Liver (tissue), 9 donors: ENCODE data around the gene PCYOX1L. TPM values are rescaled to one million over a fixed set of nuclear protein-coding genes. Genes with fewer than 3 reads are reported as not detected.

Experiments used
- DNase-seq: peaks from one replicate; pipeline ENCODE4 v3.0.0-alpha.2; 2017; ENCODE audit warnings: low spot score
- H3K27ac ChIP-seq, 2 donors: one replicate each; pipeline ENCODE4 v1.7.0; 2013; ENCODE audit warnings: inconsistent platforms in 2 of 2, low read length in 2 of 2, control low read depth in 1 of 2, low read depth in 1 of 2, mild to moderate bottlenecking in 1 of 2
- H3K27me3 ChIP-seq, 4 donors: one replicate each; pipeline versions ENCODE4 v1.6.1 to v1.7.0; 2013; ENCODE audit warnings: low read length in 3 of 4, inconsistent platforms in 1 of 4, mild to moderate bottlenecking in 1 of 4, moderate library complexity in 1 of 4; ENCODE audit not compliant: control insufficient read depth in 4 of 4, insufficient read depth in 4 of 4
- H3K36me3 ChIP-seq, 4 donors: one replicate each; pipeline versions ENCODE4 v1.6.1 to v1.7.0; 2013; ENCODE audit warnings: low read length in 3 of 4, mild to moderate bottlenecking in 3 of 4, low read depth in 1 of 4, moderate library complexity in 1 of 4; ENCODE audit not compliant: control insufficient read depth in 4 of 4, insufficient read depth in 3 of 4
- H3K4me1 ChIP-seq, 4 donors: one replicate each; pipeline versions ENCODE4 v1.6.1 to v1.7.0; 2013; ENCODE audit warnings: low read length in 3 of 4, mild to moderate bottlenecking in 3 of 4, moderate library complexity in 1 of 4; ENCODE audit not compliant: control insufficient read depth in 4 of 4, insufficient read depth in 4 of 4
- H3K4me3 ChIP-seq, 3 donors: one replicate each; pipeline versions ENCODE4 v1.6.1 to v1.7.0; 2013; ENCODE audit warnings: low read length in 3 of 3, control low read depth in 1 of 3, low read depth in 1 of 3, mild to moderate bottlenecking in 1 of 3
- H3K9ac ChIP-seq, 2 donors: one replicate each; pipeline ENCODE4 v1.7.0; 2013; ENCODE audit warnings: low read length in 2 of 2, mild to moderate bottlenecking in 2 of 2, moderate library complexity in 2 of 2, control low read depth in 1 of 2, low read depth in 1 of 2
- H3K9me3 ChIP-seq, 4 donors: one replicate each; pipeline versions ENCODE4 v1.6.1 to v1.7.0; 2013; ENCODE audit warnings: low read length in 3 of 4; ENCODE audit not compliant: control insufficient read depth in 4 of 4
- EGR1 ChIP-seq, 2 donors: IDR thresholded peaks; 2 replicates each; pipeline ENCODE4 v1.6.1; 2016 to 2018; ENCODE audit warnings: antibody characterized with exemption in 2 of 2, low read depth in 2 of 2
- FOXA1 ChIP-seq: IDR thresholded peaks from 2 replicates; pipeline ENCODE4 v1.6.1; 2016; ENCODE audit warnings: antibody characterized with exemption
- FOXA2 ChIP-seq: IDR thresholded peaks from 2 replicates; pipeline ENCODE4 v1.6.1; 2016; ENCODE audit warnings: antibody characterized with exemption
- GABPA ChIP-seq, 2 donors: IDR thresholded peaks in 1 of 2; conservative IDR thresholded peaks in 1 of 2; 2 replicates each; pipeline ENCODE4 v1.6.1; 2016; ENCODE audit warnings: antibody characterized with exemption in 2 of 2, mild to moderate bottlenecking in 1 of 2, moderate library complexity in 1 of 2
- HNF4A ChIP-seq, 2 donors: conservative IDR thresholded peaks; 2 replicates each; pipeline ENCODE4 v1.6.1; 2016; ENCODE audit warnings: antibody characterized with exemption in 2 of 2, mild to moderate bottlenecking in 2 of 2
- HNF4G ChIP-seq: IDR thresholded peaks from 2 replicates; pipeline ENCODE4 v1.6.1; 2016; ENCODE audit warnings: antibody characterized with exemption
- JUND ChIP-seq, 2 donors: IDR thresholded peaks; 2 replicates each; pipeline ENCODE4 v1.6.1; 2016; ENCODE audit warnings: antibody characterized with exemption in 2 of 2
- NR2F2 ChIP-seq: IDR thresholded peaks from 2 replicates; pipeline ENCODE4 v1.6.1; 2016; ENCODE audit warnings: antibody characterized with exemption
- RAD21 ChIP-seq, 2 donors: IDR thresholded peaks; 2 replicates each; pipeline ENCODE4 v1.6.1; 2016; ENCODE audit warnings: antibody characterized with exemption in 2 of 2, mild to moderate bottlenecking in 2 of 2
- RXRA ChIP-seq, 2 donors: IDR thresholded peaks; 2 replicates each; pipeline ENCODE4 v1.6.1; 2017 to 2018; ENCODE audit warnings: antibody characterized with exemption in 2 of 2, mild to moderate bottlenecking in 1 of 2
- SP1 ChIP-seq: IDR thresholded peaks from 2 replicates; pipeline ENCODE4 v1.6.1; 2018; ENCODE audit warnings: antibody characterized with exemption, mild to moderate bottlenecking
- TAF1 ChIP-seq: conservative IDR thresholded peaks from 2 replicates; pipeline ENCODE4 v1.6.1; 2016; ENCODE audit warnings: antibody characterized with exemption, mild to moderate bottlenecking
- YY1 ChIP-seq: IDR thresholded peaks from 2 replicates; pipeline ENCODE4 v1.6.1; 2016; ENCODE audit warnings: antibody characterized with exemption, mild to moderate bottlenecking
- WGBS: extraction: QIAGEN DNeasy Blood & Tissue Kit; methylation state at CpG from one replicate; pipeline ENCODE4 v1.1.7; 2013; 5-methylcytosine and 5-hydroxymethylcytosine counted together
- polyA plus RNA-seq, 2 donors: library from polyadenylated mRNA; stranded (reverse) in 1 of 2; unstranded in 1 of 2; fragments of 200-250 nt in 1 of 2; fragments of >200 nt in 1 of 2; fragmentation: Nextera tagmentation in 1 of 2; extraction: Ambion mirVana in 1 of 2; gene quantifications; one replicate each; pipeline versions ENCODE4 v1.2.1 to v1.2.3, GENCODE V29; 2013 to 2015
- total RNA-seq, 2 donors: library from RNA; depleted of rRNA; stranded (reverse); fragments of >200 nt; gene quantifications; one replicate each; pipeline ENCODE4 v1.2.3, GENCODE V29; 2014
- TF ChIP-seq, protein P1 (sequence below): IDR thresholded peaks from 2 replicates; pipeline ENCODE4 v1.6.1; 2016; ENCODE audit warnings: antibody characterized with exemption
- TF ChIP-seq, protein P2 (sequence below): fragments of 150-350 bp; IDR thresholded peaks from 2 replicates; pipeline ENCODE4 v1.5.1; 2017; ENCODE audit warnings: improper control_type of control experiment, low read depth, low read length; ENCODE audit not compliant: missing input control
- TF ChIP-seq, protein P3 (sequence below): IDR thresholded peaks from 2 replicates; pipeline ENCODE4 v1.6.1; 2016; ENCODE audit warnings: antibody characterized with exemption
- TF ChIP-seq, protein P4 (sequence below): IDR thresholded peaks from 2 replicates; pipeline ENCODE4 v1.6.1; 2016; ENCODE audit warnings: antibody characterized with exemption, mild to moderate bottlenecking
- TF ChIP-seq, protein P5 (sequence below): IDR thresholded peaks from 2 replicates; pipeline ENCODE4 v1.6.1; 2016; ENCODE audit warnings: antibody characterized with exemption
- donor health status: healthy.
- donor health status: healthy.
- donor health status: healthy.
- donor health status: healthy.
- donor health status: healthy.

PCYOX1L gene
- total and polyA plus RNA-seq, 4 donors, result 0.47 to 4.4 (median 1.1) TPM

DNA sequence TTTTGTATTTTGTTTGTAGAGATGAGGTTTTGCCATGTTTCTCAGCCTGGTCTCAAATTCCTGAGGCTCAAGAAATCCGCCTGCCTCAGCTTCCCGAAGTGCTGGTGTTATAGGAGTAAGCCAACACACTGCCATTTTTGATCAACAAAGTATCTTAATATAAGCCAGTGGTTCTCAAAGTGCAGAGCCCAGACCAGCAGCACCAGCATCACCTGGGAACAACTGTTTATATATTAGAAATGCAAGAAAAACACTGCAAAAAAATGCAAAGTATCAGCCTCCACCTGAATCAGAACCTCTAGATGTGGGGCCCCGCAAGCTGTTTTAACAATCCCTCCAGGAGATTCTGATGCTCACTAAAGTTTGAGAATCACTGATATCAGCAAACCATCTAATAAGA is 15.1 kb downstream of the PCYOX1L start:
- no peaks in the 10 kb centered on the region for H3K27me3 ChIP-seq
- no peak overlapping the region for H3K9ac ChIP-seq
- 96% methylated on average over 3 of the region's 3 CpGs for WGBS
- no peak overlapping the region for H3K27ac ChIP-seq
- no peaks in the 10 kb centered on the region for H3K4me1 ChIP-seq
- no peak overlapping the region for H3K4me3 ChIP-seq
- H3K36me3 ChIP-seq, result no peaks in the 10 kb centered on the region
- no peaks in the 10 kb centered on the region for H3K9me3 ChIP-seq
- no peak for TF ChIP-seq FOXA2
- TF ChIP-seq, protein P1, sequence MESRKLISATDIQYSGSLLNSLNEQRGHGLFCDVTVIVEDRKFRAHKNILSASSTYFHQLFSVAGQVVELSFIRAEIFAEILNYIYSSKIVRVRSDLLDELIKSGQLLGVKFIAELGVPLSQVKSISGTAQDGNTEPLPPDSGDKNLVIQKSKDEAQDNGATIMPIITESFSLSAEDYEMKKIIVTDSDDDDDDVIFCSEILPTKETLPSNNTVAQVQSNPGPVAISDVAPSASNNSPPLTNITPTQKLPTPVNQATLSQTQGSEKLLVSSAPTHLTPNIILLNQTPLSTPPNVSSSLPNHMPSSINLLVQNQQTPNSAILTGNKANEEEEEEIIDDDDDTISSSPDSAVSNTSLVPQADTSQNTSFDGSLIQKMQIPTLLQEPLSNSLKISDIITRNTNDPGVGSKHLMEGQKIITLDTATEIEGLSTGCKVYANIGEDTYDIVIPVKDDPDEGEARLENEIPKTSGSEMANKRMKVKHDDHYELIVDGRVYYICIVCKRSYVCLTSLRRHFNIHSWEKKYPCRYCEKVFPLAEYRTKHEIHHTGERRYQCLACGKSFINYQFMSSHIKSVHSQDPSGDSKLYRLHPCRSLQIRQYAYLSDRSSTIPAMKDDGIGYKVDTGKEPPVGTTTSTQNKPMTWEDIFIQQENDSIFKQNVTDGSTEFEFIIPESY, result no peak
- no peak for DNase-seq

DNA sequence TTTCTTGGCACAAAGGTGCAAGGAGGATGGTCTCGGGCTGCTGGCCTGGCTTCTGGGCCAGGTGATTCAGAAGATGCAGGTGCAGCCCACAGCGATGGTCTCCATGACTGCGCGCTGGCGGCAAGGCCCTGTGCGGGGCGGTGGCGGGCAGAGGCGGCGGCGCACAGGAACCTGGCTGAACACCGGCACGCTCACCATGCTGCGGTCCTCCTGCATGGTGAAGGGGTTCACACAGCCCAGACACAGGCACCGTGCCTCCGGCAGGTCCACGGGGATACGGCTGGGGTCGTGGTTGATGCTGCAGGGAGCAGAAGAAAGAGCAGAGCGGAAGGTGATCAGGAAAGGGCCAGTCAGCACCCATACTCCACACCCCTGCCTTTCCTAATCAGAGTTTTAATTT is 16.5 kb downstream of the PCYOX1L start:
- no peak for DNase-seq
- Histone ChIP-seq H3K27ac (no peak overlapping the region), H3K4me1 (no peaks in the 10 kb centered on the region), H3K4me3 (no peak overlapping the region), H3K9ac (no peak overlapping the region), H3K27me3 (no peaks in the 10 kb centered on the region), H3K36me3 (no peaks in the 10 kb centered on the region), H3K9me3 (no peaks in the 10 kb centered on the region)
- WGBS, result 96% methylated on average over 20 of the region's 20 CpGs
- TF ChIP-seq, protein P2, sequence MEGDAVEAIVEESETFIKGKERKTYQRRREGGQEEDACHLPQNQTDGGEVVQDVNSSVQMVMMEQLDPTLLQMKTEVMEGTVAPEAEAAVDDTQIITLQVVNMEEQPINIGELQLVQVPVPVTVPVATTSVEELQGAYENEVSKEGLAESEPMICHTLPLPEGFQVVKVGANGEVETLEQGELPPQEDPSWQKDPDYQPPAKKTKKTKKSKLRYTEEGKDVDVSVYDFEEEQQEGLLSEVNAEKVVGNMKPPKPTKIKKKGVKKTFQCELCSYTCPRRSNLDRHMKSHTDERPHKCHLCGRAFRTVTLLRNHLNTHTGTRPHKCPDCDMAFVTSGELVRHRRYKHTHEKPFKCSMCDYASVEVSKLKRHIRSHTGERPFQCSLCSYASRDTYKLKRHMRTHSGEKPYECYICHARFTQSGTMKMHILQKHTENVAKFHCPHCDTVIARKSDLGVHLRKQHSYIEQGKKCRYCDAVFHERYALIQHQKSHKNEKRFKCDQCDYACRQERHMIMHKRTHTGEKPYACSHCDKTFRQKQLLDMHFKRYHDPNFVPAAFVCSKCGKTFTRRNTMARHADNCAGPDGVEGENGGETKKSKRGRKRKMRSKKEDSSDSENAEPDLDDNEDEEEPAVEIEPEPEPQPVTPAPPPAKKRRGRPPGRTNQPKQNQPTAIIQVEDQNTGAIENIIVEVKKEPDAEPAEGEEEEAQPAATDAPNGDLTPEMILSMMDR, result no peak
- TF ChIP-seq HNF4A (conservative IDR thresholded peaks at IDR 0.05), result no peak
- no peak for TF ChIP-seq GABPA (IDR thresholded peaks at IDR 0.05 in 1 of 2, conservative IDR thresholded peaks at IDR 0.05 in 1 of 2)
- TF ChIP-seq, protein P3, sequence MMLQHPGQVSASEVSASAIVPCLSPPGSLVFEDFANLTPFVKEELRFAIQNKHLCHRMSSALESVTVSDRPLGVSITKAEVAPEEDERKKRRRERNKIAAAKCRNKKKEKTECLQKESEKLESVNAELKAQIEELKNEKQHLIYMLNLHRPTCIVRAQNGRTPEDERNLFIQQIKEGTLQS, result no peak
- TF ChIP-seq YY1, result no peak
- TF ChIP-seq FOXA2, result no peak
- TF ChIP-seq NR2F2, result no peak
- TF ChIP-seq, protein P4, sequence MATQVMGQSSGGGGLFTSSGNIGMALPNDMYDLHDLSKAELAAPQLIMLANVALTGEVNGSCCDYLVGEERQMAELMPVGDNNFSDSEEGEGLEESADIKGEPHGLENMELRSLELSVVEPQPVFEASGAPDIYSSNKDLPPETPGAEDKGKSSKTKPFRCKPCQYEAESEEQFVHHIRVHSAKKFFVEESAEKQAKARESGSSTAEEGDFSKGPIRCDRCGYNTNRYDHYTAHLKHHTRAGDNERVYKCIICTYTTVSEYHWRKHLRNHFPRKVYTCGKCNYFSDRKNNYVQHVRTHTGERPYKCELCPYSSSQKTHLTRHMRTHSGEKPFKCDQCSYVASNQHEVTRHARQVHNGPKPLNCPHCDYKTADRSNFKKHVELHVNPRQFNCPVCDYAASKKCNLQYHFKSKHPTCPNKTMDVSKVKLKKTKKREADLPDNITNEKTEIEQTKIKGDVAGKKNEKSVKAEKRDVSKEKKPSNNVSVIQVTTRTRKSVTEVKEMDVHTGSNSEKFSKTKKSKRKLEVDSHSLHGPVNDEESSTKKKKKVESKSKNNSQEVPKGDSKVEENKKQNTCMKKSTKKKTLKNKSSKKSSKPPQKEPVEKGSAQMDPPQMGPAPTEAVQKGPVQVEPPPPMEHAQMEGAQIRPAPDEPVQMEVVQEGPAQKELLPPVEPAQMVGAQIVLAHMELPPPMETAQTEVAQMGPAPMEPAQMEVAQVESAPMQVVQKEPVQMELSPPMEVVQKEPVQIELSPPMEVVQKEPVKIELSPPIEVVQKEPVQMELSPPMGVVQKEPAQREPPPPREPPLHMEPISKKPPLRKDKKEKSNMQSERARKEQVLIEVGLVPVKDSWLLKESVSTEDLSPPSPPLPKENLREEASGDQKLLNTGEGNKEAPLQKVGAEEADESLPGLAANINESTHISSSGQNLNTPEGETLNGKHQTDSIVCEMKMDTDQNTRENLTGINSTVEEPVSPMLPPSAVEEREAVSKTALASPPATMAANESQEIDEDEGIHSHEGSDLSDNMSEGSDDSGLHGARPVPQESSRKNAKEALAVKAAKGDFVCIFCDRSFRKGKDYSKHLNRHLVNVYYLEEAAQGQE, result no peak
- no peak for TF ChIP-seq RXRA (IDR thresholded peaks at IDR 0.05)
- no peak for TF ChIP-seq HNF4G
- TF ChIP-seq EGR1 (IDR thresholded peaks at IDR 0.05; ENCODE audit: low read depth in 2 of 2), result no peak
- no peak for TF ChIP-seq SP1
- no peak for TF ChIP-seq FOXA1
- TF ChIP-seq TAF1, result no peak
- TF ChIP-seq RAD21 (IDR thresholded peaks at IDR 0.05), result no peak
- TF ChIP-seq, protein P1, result no peak
- TF ChIP-seq JUND (IDR thresholded peaks at IDR 0.05), result no peak
- TF ChIP-seq, protein P5, sequence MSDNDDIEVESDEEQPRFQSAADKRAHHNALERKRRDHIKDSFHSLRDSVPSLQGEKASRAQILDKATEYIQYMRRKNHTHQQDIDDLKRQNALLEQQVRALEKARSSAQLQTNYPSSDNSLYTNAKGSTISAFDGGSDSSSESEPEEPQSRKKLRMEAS, result no peak
